ENCODE results near the gene PODN.

PODN gene

DNA sequence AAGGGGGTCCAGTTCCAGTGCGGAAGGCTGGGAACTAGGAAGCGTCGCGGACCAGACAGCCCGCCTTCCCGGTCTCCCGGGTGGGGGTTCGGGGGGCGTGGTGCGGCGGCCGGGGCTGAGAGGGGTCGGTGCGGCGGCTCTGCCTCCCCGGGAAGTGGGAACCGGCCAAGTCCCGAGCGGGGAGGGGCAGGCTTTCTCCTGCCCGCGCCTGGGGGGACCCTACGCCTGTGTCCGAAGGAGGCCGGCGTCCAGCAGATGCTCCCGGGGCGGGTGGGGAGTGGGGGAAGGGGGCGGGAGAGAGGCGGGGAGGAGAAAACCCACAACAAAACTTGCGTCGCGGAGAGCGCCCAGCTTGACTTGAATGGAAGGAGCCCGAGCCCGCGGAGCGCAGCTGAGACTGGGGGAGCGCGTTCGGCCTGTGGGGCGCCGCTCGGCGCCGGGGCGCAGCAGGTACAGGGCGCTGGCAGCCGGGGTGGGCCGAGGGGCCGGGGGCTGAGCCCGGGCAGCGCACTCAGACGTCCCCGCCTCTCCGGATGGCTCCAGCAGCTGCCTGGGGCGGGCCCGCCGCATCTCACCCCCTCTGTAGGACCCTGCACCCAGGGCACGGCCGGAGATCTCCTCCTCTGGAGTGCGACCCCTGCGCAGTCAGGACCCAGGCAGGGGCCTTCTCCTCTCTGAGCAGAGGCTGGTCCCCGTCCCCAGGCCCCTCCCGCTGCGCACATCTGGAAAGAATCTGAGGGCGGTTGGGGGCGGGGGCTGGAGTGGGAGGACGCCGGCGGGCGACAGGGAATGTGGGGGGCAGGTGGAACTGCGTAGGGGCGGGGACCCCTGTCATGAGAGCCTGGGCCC, at the start of gene PODN:
TSS of gene PODN (plus strand) at position 355 of the 849 bp plus-strand sequence. CDS start 7,643 bp downstream, outside the sequence.
- no peak for DNase-seq (ENCODE audit: low read depth, low spot score)

- DNase-seq (ENCODE audit: low read depth, low spot score): peak; percentile 66
Observed at GRCh38 chr1:53014791-53015507, 47.1 kb upstream of the PODN start.

GRCh38 chr1:53015508-53015860, 46.5 kb upstream of the PODN start:
- no peak for DNase-seq (ENCODE audit: low read depth, low spot score)

GRCh38 chr1:53016705-53017104, 45.3 kb upstream of the PODN start:
- no peak for DNase-seq (ENCODE audit: low read depth, low spot score)

DNA sequence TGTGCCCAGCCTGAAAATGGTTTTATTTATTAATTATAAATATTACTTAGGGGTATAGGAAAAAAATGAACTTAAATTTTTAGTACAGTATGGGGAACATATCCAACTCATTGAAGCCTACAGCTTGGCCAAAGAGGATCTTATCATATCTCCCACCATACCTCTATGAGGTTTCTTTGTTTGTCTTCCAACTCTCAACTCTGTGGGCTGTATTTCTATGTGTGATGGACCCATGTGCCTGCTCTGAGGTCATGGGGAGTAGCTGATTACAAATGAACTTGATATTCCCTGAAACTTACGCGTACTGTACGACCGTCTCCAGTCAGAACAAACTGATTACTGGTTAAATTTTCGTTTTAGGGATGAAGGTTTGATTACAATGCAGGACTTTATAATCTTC, 41.4 kb upstream of the PODN start:
- DNase-seq (ENCODE audit: low read depth, low spot score): no peak

- DNase-seq (ENCODE audit: low read depth, low spot score): no peak
Observed at GRCh38 chr1:53022179-53022578, 39.8 kb upstream of the PODN start.

GRCh38 chr1:53023546-53023945, 38.5 kb upstream of the PODN start:
- DNase-seq (ENCODE audit: low read depth, low spot score): no peak

DNA sequence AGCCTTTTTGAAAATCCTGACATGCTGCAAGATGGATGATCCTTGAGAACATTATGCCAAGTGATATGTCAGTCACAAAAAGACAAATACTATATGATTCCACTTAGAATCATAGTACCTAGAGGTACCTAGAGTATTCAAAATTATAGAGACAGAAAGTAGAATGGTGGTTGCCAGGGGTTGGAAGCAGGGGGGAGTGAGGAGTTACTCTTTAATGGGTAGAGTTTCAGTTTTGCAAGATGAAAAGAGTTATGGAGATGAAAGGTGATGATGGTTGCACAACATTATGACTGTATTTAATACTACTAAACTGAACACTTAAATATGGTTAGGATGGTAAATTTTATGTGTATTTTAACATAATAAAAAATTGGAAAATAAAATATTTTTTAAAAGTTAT, 37.9 kb upstream of the PODN start:
- DNase-seq (ENCODE audit: low read depth, low spot score): no peak

DNA sequence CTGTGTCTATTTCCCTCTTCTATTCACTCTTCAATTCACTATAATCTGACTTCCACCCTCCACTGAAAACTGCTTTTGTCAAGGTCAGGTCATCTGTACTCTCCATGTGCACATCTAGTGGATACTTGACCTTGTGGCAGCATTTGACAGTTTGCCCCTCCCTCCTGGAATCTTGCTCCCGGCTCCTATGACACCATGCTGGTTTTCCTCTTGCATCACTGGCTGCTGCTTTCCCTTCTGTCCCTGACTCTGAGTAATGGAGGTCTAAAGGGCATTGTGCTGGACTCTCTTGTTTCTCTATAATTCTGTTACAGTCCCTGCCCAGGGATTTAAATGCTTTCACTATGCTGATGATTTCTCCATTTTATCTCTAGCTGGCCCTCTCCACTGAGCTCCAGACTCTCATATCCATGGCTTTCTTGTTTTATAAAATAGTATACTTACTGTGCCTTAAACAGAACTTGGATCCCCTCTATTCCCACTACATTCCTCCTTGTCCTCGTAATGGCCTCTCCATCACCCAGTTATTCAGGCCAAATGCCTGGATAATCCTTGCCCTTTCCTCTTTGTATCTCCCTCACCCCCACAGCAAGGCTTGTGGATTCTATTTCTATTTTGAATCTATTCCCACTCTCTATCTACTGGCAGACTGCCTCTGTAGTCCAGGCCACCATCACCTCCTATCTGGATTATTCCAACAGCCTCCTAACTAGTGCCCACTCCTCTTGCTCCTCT, 36.8 kb upstream of the PODN start:
- no peak for DNase-seq (ENCODE audit: low read depth, low spot score)

- no peak for DNase-seq (ENCODE audit: low read depth, low spot score)
Observed at GRCh38 chr1:53025769-53026112, 36.3 kb upstream of the PODN start.

GRCh38 chr1:53026254-53026653, 35.8 kb upstream of the PODN start:
- no peak for DNase-seq (ENCODE audit: low read depth, low spot score)

- no peak for DNase-seq (ENCODE audit: low read depth, low spot score)
Observed at GRCh38 chr1:53031732-53032131, 30.3 kb upstream of the PODN start.

DNA sequence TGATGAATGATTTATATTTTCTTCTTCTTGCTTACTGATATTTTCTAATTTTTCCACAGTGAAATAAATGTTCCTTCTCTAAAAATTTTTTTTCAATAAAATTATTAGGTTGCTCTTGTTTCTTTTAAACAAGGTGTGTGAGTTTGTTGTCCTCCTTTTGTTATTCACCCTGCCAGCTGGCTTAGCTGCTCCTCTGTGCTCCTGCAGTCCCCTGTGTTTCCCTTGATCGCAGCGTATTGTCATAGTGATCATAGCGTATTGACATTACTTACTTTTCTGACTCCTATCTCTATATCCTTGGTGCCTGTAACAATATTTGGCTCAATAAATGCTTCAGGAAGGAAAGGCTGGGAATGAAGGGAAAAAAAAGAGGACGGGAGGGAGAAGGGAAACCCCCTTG, 24.9 kb upstream of the PODN start:
- no peak for DNase-seq (ENCODE audit: low read depth, low spot score)

- no peak for DNase-seq (ENCODE audit: low read depth, low spot score)
Observed at GRCh38 chr1:53038566-53038965, 23.4 kb upstream of the PODN start.

DNA sequence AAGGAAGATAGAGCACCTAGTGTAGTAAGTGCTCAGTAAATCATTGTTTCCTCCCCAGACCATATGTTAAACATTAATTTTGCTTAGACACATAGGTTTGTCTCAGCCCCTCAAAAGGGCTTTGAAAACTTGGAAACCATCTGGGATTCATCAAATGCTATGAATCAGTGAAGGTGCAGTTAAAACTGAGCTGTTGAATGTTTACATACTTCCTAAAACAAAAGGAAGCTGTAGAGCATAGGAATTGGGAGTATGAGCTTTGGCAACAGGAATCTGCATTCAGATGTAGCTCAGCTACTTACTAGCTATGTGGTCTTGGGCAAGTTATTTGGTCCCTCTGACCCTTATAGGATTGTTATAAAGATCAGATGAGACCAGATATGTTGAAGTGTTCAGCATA, 18.7 kb upstream of the PODN start:
- no peak for DNase-seq (ENCODE audit: low read depth, low spot score)

DNA sequence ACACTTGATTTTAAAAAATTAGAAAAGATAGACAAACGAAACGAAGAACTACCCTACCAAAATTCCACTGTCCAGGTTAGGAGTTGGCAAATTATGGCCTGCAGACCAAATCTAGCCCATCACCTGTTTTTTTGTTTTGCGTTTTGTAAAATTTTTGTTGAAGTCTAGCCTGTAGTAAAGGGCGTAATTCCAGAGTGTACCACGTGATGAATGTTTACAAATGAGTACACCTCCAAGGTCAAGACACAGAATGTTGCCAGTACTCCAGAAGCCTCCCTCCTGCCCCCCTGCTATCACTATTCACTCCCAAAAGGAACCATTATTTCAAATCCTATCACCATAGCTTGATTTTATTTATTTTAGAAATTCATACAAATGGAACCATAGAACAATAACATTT, 17.1 kb upstream of the PODN start:
- no peak for DNase-seq (ENCODE audit: low read depth, low spot score)

- no peak for DNase-seq (ENCODE audit: low read depth, low spot score)
Observed at GRCh38 chr1:53046930-53047329, 15.1 kb upstream of the PODN start.

GRCh38 chr1:53047737-53048736, 14.0 kb upstream of the PODN start:
- no peak for DNase-seq (ENCODE audit: low read depth, low spot score)

GRCh38 chr1:53048960-53049573, 12.9 kb upstream of the PODN start:
- no peak for DNase-seq (ENCODE audit: low read depth, low spot score)

DNA sequence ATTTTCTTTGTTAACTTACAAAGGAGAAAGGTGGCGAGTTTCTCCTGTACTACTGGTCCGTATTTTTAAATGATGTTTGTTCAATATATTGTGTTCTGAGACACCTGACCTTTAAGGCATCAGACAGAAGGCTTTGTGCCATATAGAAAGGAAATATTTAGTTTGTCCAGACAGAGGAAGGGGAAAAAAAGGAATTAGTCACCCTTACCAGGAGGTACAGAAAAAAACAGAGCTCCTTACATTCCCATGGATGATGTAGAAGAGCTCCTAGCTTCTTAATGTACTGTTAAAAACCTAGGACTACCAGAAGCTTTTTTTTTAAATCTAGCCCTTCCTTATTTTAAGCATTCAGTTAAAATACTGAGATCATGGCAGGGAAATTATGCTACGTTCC, 12.4 kb upstream of the PODN start:
- DNase-seq (ENCODE audit: low read depth, low spot score): no peak

DNA sequence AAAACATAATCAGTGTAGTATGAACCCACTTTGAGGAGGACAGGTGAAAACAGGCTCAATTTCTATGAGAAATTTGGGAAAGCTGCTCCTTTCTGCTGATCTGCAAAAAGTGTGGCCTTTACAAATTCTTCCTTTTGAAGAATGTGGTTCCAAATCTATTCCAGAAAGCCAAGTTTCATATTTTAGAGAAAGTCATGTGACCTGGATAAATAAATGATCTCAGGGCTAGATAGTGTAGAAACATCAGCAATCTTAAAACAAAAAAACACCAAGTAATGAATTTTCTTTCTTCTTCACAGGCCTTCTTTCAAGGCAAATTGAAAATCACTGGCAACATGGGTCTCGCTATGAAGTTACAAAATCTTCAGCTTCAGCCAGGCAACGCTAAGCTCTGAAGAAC, 11.7 kb upstream of the PODN start:
- no peak for DNase-seq (ENCODE audit: low read depth, low spot score)

Data from activated CD4-positive, CD25-positive, alpha-beta regulatory T cell treated with anti-CD3 and anti-CD28 coated beads, Interleukin-2, amount 50 U/mL, for 16 hours (primary cell).